Epithelial cell of proximal tubule (primary cell): ENCODE results near the gene AKT3. TPM values are rescaled to one million over a fixed set of nuclear protein-coding genes. Genes with fewer than 3 reads are reported as not detected.
A peak's percentile ranks its signal among the peaks of the same experiment; 100 is the strongest.

Source experiments
- DNase-seq: peaks from one replicate; pipeline ENCODE4 v3.0.0-alpha.2; 2011; ENCODE audit warnings: low read depth
- H3K4me3 ChIP-seq: 2 replicates; pipeline ENCODE4 v1.5.1; 2011; ENCODE audit warnings: low read depth, mild to moderate bottlenecking, low read length
- total RNA-seq: library from RNA; depleted of rRNA; stranded (reverse); fragments of >200 nt; gene quantifications from 2 replicates; pipeline ENCODE4 v1.2.3, GENCODE V29; 2015
- TF ChIP-seq, protein P1 (sequence below): conservative IDR thresholded peaks from 2 replicates; pipeline ENCODE4 v1.5.1; 2012; ENCODE audit warnings: low read depth, mild to moderate bottlenecking, low read length

The AKT3 gene
- total RNA-seq, 1 donor from 2014 or later: 12.2 TPM

DNA sequence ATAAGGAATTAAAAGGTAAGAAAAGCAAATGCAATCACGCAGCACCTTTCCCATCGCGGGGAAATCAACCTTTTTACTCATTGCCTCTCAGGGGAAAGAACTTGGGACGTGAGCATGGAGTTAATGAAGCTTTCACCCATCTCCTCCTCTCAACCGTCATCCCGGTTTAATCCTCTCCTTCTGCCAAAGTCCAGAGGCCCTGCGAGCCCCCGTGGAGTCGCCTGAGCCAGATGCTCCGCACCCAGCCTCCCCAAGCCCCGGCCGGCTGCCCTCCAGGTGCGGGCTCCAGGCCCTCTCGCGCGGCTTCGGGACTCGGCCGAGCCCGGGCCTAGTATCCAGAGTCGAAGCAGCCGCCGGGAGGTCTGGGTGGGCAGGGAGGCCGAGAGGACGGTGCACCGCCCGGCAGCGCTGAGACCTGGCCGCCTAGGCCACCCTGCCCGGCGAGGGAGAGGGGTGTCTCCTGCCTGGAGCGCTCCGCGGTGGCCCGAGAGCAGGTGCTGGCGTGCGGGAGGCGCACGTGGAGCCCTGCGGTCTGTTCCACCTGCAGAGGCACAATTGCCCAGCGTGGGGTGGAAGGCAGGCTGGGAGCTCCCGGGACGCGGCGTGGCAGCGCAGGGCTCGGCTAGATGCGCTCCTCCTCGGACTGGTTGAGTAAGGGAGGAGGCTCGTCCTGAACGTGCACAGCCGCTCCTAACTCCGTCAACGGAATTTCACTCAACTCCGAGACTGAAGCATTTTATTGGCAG is 375.7 kb downstream of the AKT3 start:
- TF ChIP-seq, protein P1, sequence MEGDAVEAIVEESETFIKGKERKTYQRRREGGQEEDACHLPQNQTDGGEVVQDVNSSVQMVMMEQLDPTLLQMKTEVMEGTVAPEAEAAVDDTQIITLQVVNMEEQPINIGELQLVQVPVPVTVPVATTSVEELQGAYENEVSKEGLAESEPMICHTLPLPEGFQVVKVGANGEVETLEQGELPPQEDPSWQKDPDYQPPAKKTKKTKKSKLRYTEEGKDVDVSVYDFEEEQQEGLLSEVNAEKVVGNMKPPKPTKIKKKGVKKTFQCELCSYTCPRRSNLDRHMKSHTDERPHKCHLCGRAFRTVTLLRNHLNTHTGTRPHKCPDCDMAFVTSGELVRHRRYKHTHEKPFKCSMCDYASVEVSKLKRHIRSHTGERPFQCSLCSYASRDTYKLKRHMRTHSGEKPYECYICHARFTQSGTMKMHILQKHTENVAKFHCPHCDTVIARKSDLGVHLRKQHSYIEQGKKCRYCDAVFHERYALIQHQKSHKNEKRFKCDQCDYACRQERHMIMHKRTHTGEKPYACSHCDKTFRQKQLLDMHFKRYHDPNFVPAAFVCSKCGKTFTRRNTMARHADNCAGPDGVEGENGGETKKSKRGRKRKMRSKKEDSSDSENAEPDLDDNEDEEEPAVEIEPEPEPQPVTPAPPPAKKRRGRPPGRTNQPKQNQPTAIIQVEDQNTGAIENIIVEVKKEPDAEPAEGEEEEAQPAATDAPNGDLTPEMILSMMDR: no peak
- no peak for DNase-seq
- H3K4me3 ChIP-seq: no peak overlapping the region

DNA sequence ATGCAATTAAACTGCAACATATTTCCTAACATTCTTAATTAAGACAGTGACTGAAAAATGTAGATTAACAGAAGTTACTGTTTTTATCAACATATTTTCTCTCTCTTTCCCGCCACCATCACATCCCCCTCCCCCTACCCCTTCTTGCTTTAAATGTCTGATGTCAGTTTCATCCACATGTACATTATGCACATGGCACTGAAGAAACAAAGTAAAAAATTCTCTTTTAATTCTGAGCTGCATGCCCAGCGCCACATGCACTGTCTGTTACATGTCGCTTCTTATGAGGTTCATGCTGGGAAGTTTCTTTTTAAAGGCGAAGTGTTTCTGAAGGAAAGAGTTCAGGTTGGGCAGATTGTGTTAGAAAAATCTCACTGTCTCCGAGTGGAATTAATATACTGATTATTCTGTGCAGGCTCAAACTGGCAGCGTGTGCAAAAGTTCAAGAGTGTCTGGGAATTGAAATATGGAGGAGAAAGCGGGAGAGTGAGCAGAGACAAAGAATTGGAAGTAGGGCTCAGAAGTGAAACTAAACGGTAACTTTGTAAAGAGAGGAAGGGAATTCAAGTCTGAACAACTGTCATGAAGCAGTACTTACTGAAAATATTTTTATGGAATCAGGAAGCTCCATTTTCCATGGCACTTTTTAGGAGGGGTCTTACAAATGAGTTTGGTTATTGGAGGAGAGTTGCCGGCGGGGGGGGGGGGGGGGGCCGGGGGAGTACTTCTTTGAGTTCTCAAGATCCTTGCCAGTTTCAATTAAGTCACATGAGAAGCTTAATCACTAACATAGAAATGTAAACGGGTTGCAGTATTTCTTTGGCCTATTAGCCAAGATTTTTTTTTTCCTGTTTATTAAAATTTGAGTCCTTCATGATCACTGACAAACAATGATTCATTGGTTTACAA is 376.6 kb downstream of the AKT3 start:
- no peak for DNase-seq
- TF ChIP-seq, protein P1: no peak

DNA sequence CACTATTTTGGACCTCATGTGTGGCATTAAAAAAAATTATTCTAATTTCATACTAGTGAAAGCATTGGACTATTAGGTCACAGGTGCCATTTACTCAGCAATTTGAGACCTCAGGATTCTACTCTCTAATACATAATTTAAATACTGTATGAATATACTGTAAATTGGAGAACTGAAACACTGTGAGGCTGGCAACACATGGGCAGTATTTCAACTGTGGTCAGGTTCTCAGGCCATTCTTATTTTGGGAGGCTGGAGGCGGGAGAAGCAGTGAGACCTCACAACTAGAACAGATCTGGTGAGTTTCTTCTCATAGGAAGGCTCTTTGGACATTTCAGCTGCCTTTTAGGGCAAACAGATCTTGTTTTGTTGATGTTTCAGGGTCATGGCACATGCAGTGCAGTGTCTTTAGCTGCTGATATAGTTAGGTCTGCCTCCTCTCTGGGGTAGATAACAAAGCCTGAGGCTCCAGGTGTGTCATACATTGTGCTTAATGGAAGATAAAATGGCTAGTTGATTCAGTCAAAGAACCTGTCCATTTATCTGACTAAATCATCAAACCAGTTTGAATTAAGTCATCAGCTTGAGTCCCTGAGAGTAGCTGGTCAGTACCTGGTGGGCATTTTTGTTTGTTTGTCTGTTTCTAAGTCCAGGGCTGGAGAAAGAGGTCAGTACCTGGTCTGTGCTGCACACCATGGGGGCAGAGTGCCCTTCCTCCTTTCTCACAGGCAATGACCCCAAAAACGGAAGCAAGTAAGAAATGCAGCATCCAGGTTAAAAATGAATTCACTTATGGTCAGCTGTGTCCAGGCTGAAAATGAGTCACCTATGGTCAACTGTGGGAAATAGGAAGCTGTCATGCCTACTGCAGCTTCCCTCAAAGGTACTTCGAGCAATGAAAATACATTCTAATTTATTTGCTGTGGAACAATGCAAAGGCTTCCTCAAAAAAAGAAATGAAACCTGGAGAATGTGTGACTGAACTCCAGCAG is 378.0 kb downstream of the AKT3 start:
- no peak overlapping the region for H3K4me3 ChIP-seq
- no peak for DNase-seq
- TF ChIP-seq, protein P1: no peak

More for the DNA sequence above, 376.6 kb downstream of the AKT3 start:
- H3K4me3 ChIP-seq: peak overlapping the region; percentile 51

DNA sequence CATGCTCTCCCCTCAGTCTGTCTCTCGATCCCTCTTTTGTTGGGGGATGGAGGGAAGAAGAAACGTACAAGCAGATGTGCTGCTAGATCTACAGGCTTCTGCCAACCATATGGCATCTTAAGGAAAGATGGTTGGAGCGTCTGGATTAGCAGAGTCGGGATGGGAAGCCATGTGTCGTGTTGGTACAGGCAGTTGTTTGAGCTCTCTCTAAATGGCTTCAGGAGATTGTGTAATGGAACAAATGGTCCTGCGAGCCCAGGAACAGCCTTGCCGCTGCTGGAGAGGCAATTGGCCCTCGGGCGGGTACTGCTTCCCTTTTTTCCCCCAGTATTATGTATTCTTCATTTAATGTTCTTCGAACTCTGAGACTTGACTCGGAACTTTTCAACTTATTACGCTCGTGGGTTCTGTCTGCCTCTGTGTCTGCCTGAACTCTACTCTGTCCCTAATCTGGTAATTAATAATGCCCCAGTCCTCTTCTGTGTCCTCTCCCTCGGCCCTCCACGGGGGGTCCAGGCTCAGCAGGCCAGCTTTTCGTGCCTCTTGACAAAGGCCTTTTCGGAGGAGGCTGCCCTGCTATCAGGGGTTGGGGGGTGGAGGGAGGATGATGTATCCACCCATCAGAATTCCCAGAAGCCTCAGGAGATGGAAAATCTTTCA is 378.9 kb downstream of the AKT3 start:
- TF ChIP-seq, protein P1: no peak
- no peak for DNase-seq
- H3K4me3 ChIP-seq: no peak overlapping the region

DNA sequence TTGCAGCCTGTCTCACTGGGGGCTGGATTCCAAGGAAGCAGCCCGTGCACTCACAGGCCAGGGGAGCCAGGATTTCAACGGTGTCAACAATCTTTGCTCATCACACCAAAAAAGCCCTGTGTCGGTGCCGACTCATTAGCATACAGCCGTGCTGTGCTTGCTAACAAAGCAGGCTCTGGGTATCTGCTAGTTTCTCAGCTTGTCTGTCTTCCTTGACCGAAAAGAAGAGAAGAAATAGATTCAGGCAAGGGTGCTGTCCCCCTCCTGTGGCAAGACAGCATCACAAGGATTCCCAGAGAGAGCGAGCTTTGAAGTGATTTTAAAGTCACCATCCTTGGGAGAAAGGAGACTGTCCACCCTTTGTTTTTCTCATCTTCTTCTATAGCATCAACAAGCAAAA is 379.5 kb downstream of the AKT3 start:
- DNase-seq: no peak
- TF ChIP-seq, protein P1: no peak

DNA sequence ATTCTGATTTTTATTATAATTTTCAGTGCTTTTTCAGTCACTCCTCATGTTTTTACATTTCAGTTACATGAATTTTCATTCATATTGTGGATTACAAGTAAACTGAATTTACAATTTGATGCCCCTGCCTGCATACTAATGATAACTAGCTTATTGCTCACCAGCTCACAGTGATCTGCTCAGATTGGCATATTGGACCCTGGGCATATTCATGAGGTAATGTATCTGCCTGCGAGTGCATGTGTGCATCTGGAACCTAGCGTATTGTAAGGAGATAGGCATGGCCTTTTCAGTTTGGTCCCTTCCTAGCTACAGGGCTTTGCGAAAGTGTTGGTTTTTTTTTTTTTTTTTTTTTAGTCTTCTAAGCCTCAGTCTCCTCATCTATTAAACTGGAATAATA is 380.5 kb downstream of the AKT3 start:
- DNase-seq: no peak
- no peak overlapping the region for H3K4me3 ChIP-seq
- TF ChIP-seq, protein P1: no peak

More for the DNA sequence above, 379.5 kb downstream of the AKT3 start:
- H3K4me3 ChIP-seq: no peak overlapping the region
